SK-N-MC (cell line): Measurements from ENCODE around the gene METRNL.

Source experiments
- DNase-seq: peaks from one replicate; pipeline ENCODE4 v3.0.0-alpha.2; 2011; ENCODE audit warnings: low read depth, low spot score
- H3K27ac ChIP-seq: fragments of 200-600 bp; sonication (generic); 2 replicates; pipeline ENCODE4 v1.5.1; 2016; ENCODE audit warnings: mixed run types
- H3K36me3 ChIP-seq: fragments of 200-600 bp; sonication (generic); 2 replicates; pipeline ENCODE4 v1.6.1; 2017; ENCODE audit warnings: antibody characterized with exemption, low read length, mixed read lengths; ENCODE audit not compliant: insufficient read depth
- H3K4me3 ChIP-seq: fragments of 200-600 bp; sonication (generic); 2 replicates; pipeline ENCODE4 v1.5.1; 2016
- H3K9ac ChIP-seq: fragments of 200-600 bp; sonication (generic); 2 replicates; pipeline ENCODE4 v1.8.0; 2017; ENCODE audit warnings: mixed run types, mixed read lengths; ENCODE audit not compliant: insufficient read length
- H3K9me3 ChIP-seq: fragments of 200-600 bp; sonication (generic); 2 replicates; pipeline ENCODE4 v1.6.1; 2017; ENCODE audit warnings: low read depth, mild to moderate bottlenecking, antibody characterized with exemption, low read length, moderate library complexity, mixed read lengths
- EZH2 ChIP-seq: fragments of 200-600 bp; sonication (generic); IDR thresholded peaks from one replicate; pipeline ENCODE4 v1.6.1; 2017; ENCODE audit warnings: antibody characterized with exemption
- FOXP2 ChIP-seq: optimal IDR thresholded peaks from 2 replicates; pipeline ENCODE3; 2011; ENCODE audit warnings: mild to moderate bottlenecking, moderate library complexity; ENCODE audit not compliant: insufficient read depth; ENCODE audit errors: extremely low read length, control extremely low read depth
- POLR2AphosphoS5 ChIP-seq: IDR thresholded peaks from 2 replicates; pipeline ENCODE4 v1.6.1; 2012; ENCODE audit warnings: mild to moderate bottlenecking, low read depth, low read length, borderline replicate concordance

Gene METRNL

DNA sequence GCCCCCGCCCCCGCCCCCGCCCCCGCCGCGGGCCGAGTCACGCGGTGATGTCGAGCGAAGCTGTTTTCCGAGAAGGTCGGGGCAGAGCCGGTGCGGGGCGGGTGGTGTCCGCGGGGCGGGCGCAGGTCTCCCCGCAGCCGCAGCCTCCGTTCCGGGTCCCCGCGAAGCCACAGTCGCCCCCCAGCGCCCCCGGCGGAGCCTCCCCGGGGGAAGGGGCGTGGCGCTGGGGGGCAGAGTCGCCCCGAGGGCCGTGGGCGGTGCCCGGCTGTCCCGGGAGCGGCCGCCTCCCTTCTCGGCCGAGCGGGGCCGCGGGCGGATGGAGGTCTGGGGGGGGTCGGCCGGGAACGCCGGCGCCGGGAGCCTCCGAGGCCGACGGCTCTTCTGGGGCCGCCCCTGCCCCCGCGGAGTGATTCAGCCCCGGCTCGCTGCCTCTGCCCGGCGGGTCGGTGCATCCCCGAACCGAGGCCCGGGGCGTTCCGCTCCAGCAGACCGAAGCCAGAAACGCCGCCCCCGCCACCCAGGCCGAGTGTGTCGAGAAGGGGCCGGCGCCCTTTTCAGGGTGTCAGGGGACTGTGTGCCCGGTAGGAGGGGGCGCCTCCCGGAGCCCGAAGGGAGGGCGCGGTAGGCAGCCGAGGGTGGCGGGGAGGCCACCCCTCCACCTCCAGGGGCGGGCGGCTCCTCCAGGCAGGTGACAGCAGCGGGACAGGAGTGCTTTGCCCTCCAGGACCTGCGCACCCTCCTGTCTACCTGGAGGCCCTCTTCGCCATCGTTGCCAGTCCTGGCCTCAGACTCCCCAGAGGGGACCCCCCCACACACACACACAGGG lies 1.7 kb downstream of the METRNL start:
- no peak overlapping the region for H3K27ac ChIP-seq
- peak overlapping the region; percentile 75 for H3K4me3 ChIP-seq
- no peak overlapping the region for H3K9ac ChIP-seq
- TF ChIP-seq FOXP2 (no peak), EZH2 (no peak), POLR2AphosphoS5 (no peak)
- H3K36me3 ChIP-seq, result peaks cover 11% of the 10 kb centered on the region; the same call in 1 of the 2 replicates
- DNase-seq, result no peak
- no peaks in the 10 kb centered on the region for H3K9me3 ChIP-seq

DNA sequence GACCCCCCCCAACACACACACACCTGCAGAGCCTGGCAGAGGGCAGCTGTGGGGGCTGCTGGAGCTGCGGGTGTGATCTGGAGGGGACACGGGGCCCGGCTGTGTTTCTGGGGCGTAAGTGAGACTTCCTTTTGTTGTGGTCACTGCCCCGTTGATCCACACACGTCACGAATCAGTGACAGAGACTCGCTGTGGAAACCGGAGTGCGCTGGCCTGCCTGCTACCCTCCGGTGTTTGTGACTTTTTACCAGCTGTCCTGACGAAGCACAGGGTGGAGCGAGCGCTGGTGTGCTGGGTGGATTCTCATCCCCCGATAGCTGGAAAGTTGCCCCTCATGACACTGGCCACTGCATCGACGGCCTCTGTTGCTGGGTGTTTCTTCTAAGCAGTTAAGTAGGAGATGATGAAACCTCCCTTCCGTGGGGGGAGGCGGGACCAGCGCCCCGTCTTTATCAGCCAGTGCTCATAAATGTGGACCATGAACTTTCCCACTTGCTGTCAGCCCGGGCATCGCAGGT lies 2.3 kb downstream of the METRNL start:
- Histone ChIP-seq H3K27ac (no peak overlapping the region), H3K4me3 (peak overlapping the region; percentile 75)

DNA sequence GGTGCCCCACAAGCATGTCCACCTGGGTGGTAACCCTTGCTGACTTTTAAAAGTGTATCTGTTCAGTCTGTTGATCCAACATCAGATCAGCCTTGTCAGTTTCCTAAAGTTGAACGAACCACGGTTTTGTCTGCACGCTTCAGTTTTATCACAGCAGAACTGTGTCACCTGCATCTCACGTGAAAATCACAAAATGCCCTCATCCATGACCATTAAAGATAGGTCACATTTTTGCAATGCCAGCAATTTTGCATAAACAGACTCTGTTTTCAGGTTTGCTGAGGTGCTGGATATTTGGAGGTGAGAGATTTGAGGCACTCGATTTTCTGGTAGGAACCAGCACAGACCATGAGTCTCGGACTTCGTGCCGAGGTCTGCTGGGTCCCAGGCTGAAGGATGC lies 3.0 kb downstream of the METRNL start:
- DNase-seq, result no peak
- Histone ChIP-seq H3K4me3 (no peak overlapping the region), H3K36me3 (peaks cover 16% of the 10 kb centered on the region; the same call in 1 of the 2 replicates), H3K9me3 (no peaks in the 10 kb centered on the region), H3K9ac (no peak overlapping the region), H3K27ac (no peak overlapping the region)
- TF ChIP-seq EZH2 (no peak), POLR2AphosphoS5 (no peak), FOXP2 (no peak)

More for the DNA sequence above, 2.3 kb downstream of the METRNL start:
- Histone ChIP-seq H3K36me3 (peaks cover 16% of the 10 kb centered on the region; the same call in 1 of the 2 replicates), H3K9me3 (no peaks in the 10 kb centered on the region), H3K9ac (no peak overlapping the region)
- no peak for DNase-seq
- TF ChIP-seq EZH2, result no peak
- TF ChIP-seq POLR2AphosphoS5, result no peak
- TF ChIP-seq FOXP2, result no peak

GRCh38 chr17:83082909-83083367 lies 3.5 kb downstream of the METRNL start:
- Histone ChIP-seq H3K4me3 (peak overlapping the region; percentile 68), H3K27ac (peak overlapping the region; percentile 94), H3K9ac (peak overlapping the region; percentile 51), H3K9me3 (no peaks in the 10 kb centered on the region), H3K36me3 (peaks cover 16% of the 10 kb centered on the region; the same call in 1 of the 2 replicates)
- TF ChIP-seq FOXP2, result no peak
- no peak for TF ChIP-seq EZH2
- TF ChIP-seq POLR2AphosphoS5, result no peak
- no peak for DNase-seq

DNA sequence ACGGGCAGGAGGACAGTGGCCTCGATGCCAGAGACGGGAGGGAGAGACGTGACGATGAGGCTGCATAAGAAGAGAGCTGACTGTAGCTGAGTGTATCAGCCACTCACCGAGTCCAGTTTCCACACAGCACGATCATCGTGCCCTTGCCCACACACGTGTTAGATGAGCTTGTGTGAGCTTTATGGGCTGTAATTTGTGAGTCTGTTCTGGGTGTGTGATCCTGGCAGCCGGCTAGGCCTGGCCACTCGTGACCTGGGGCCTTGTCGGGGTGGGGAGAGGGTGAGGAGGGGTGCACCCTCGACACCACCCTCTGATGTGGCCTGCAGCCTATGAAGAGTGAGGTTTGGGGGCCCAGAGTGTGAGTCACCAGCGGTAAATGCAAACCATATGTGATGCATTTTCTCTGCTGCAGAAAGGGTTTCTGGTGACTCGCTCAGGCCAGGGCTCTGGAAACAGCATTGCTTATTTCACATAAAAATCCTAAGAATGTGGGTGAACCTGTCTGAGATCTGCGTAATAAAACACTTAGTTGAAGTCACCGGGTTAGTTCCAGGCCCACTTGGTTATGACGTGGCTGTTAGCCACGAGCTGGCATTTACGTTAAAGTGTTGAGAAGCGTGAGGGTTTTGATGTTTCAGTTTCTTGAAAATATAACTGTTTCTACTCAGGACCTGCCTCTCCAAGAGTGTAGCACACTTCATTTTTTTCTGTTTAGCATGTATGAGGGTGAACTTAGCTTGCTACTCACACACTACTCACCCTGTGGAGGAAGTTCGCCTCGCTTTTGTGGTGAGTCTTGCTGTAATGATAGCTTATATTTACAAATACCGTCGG lies 4.2 kb downstream of the METRNL start:
- peak overlapping the region; percentile 51 for H3K9ac ChIP-seq

DNA sequence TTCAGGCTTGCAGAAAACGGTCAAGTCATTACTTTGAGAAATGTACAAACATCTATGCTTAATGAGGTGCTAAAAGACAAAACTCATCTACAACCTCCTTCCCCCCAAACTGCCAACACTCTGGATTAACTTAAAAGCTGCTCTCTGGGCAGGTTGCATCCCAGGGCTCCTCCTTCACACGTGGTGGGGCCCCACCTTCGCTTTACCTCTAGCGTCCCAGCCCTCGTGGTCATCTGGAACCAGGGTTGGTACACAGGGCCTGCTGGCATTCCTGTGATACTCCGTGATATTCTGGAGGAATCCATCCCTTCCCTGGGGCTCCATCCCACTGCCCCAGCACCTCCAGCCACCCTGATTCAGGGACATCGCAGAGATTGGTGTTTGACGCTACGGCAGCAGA lies 4.8 kb downstream of the METRNL start:
- peak overlapping the region; percentile 51 for H3K9ac ChIP-seq
- peaks cover 16% of the 10 kb centered on the region; the same call in 1 of the 2 replicates for H3K36me3 ChIP-seq
- H3K9me3 ChIP-seq, result no peaks in the 10 kb centered on the region
- H3K27ac ChIP-seq, result peak overlapping the region; percentile 94
- DNase-seq, result no peak
- peak overlapping the region; percentile 68 for H3K4me3 ChIP-seq
- TF ChIP-seq EZH2 (no peak), FOXP2 (no peak), POLR2AphosphoS5 (no peak)

More for the DNA sequence above, 4.2 kb downstream of the METRNL start:
- Histone ChIP-seq H3K9me3 (no peaks in the 10 kb centered on the region), H3K27ac (peak overlapping the region; percentile 94), H3K4me3 (peak overlapping the region; percentile 68), H3K36me3 (peaks cover 16% of the 10 kb centered on the region; the same call in 1 of the 2 replicates)
- TF ChIP-seq POLR2AphosphoS5 (no peak), EZH2 (no peak), FOXP2 (no peak)
- DNase-seq, result no peak

DNA sequence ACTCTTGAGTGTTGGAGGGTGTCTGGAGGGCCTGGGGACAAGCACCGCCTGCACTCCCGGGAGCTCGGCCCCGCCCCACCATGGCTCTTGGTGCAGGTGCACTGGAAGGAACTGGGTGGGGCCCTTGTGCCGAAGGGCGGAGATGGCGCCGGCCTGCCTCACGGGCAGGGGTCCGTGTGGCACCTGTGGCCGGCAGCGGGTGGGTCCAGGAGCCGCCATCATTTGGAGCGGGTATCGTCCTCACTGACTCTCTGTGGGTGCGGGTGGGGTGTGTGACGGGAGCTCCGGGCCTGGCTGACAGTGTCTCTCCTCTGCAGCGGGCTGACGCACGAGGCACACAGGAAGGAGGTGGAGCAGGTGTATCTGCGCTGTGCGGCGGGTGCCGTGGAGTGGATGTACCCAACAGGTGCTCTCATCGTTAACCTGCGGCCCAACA lies 5.2 kb downstream of the METRNL start:
- Histone ChIP-seq H3K9me3 (no peaks in the 10 kb centered on the region), H3K27ac (no peak overlapping the region), H3K36me3 (peaks cover 16% of the 10 kb centered on the region; the same call in 1 of the 2 replicates), H3K9ac (no peak overlapping the region), H3K4me3 (no peak overlapping the region)
- TF ChIP-seq EZH2 (no peak), POLR2AphosphoS5 (no peak), FOXP2 (no peak)
- no peak for DNase-seq
